SK-N-SH (cell line): ENCODE data around the gene ZBTB6. TPM values are rescaled to one million over a fixed set of nuclear protein-coding genes. Genes with fewer than 3 reads are reported as not detected.

Experiments
- CTCF ChIA-PET: fragments of 300-600, 350-600 bp; formaldehyde crosslinking; extraction: SDS; loops from one replicate; lab custom pipeline; 2021; lab: Yijun Ruan, JAX
- POLR2A ChIA-PET: fragments of 350-600 bp; sonication (Branson Sonifier 250); formaldehyde crosslinking; extraction: SDS; loops from one replicate; lab custom pipeline; 2020; ENCODE audit warnings: antibody characterized with exemption, inconsistent platforms; lab: Yijun Ruan, JAX
- DNase-seq: peaks from one replicate; pipeline ENCODE4 v3.0.0; 2012
- H2AFZ ChIP-seq: fragments of 200-600 bp; sonication (generic); 2 replicates; pipeline ENCODE4 v1.8.1; 2016; ENCODE audit warnings: antibody characterized with exemption, mild to moderate bottlenecking, low read depth
- H3F3A ChIP-seq: fragments of 200-600 bp; sonication (generic); replicated peaks from 2 replicates; pipeline ENCODE3; 2016; ENCODE audit warnings: antibody characterized with exemption, mild to moderate bottlenecking; ENCODE audit not compliant: insufficient read depth
- H3K27ac ChIP-seq, 2 experiments: fragments of 200-500 bp in 1 of 2; fragments of 200-600 bp in 1 of 2; sonication (Bioruptor generic) in 1 of 2; sonication (generic), shearing (Covaris generic) in 1 of 2; 2 replicates each; pipeline versions ENCODE4 v1.5.1 to v1.6.1; 2014 to 2016; ENCODE audit warnings: low read depth in 2 of 2, inconsistent platforms in 1 of 2, low read length in 1 of 2, mild to moderate bottlenecking in 1 of 2, mixed read lengths in 1 of 2
- H3K27me3 ChIP-seq: fragments of 200-600 bp; sonication (generic), shearing (Covaris generic); 2 replicates; pipeline ENCODE4 v1.6.1; 2016; ENCODE audit warnings: mixed run types; ENCODE audit not compliant: insufficient read depth
- H3K36me3 ChIP-seq, 2 experiments: fragments of 200-500 bp in 1 of 2; fragments of 200-600 bp in 1 of 2; sonication (Bioruptor generic) in 1 of 2; sonication (generic) in 1 of 2; replicated peaks in 1 of 2; 2 replicates each; pipeline versions ENCODE3 to v1.5.1; 2014 to 2016; ENCODE audit warnings: low read length in 1 of 2, mild to moderate bottlenecking in 1 of 2; ENCODE audit not compliant: insufficient read depth in 2 of 2, control insufficient read depth in 1 of 2
- H3K4me1 ChIP-seq, 2 experiments: fragments of 200-500 bp in 1 of 2; fragments of 200-600 bp in 1 of 2; sonication (Bioruptor generic) in 1 of 2; sonication (generic), shearing (Covaris generic) in 1 of 2; 2 replicates each; pipeline versions ENCODE4 v1.5.1 to v1.6.1; 2014 to 2016; ENCODE audit warnings: low read depth in 1 of 2, low read length in 1 of 2, mixed run types in 1 of 2; ENCODE audit not compliant: insufficient read depth in 2 of 2, control insufficient read depth in 1 of 2
- H3K4me2 ChIP-seq: fragments of 200-600 bp; sonication (generic), shearing (Covaris generic); 2 replicates; pipeline ENCODE4 v1.6.1; 2017; ENCODE audit warnings: mixed run types
- H3K4me3 ChIP-seq, 2 experiments: fragments of 200-500 bp in 1 of 2; fragments of 200-600 bp in 1 of 2; sonication (Bioruptor generic) in 1 of 2; sonication (generic), shearing (Covaris generic) in 1 of 2; 2 replicates each; pipeline versions ENCODE4 v1.5.1 to v1.8.1; 2014 to 2016; ENCODE audit warnings: low read depth in 2 of 2, inconsistent platforms in 1 of 2, low read length in 1 of 2, mild to moderate bottlenecking in 1 of 2, mixed read lengths in 1 of 2, moderate library complexity in 1 of 2
- H3K79me2 ChIP-seq: fragments of 200-600 bp; sonication (generic); 2 replicates; pipeline ENCODE4 v1.8.1; 2017; ENCODE audit warnings: mild to moderate bottlenecking; ENCODE audit not compliant: insufficient read depth
- H3K9ac ChIP-seq: fragments of 200-600 bp; sonication (generic); 2 replicates; pipeline ENCODE4 v1.6.1; 2017; ENCODE audit warnings: mixed run types
- H3K9me2 ChIP-seq: fragments of 200-600 bp; sonication (generic); 2 replicates; pipeline ENCODE4 v1.6.1; 2017; ENCODE audit warnings: mixed run types
- H3K9me3 ChIP-seq: fragments of 200-600 bp; sonication (generic); 2 replicates; pipeline ENCODE4 v1.6.1; 2017; ENCODE audit warnings: mixed run types, mild to moderate bottlenecking, moderate library complexity
- H4K20me1 ChIP-seq: fragments of 200-600 bp; sonication (generic); 2 replicates; pipeline ENCODE4 v1.6.1; 2017; ENCODE audit warnings: mild to moderate bottlenecking, mixed run types; ENCODE audit not compliant: insufficient read depth
- CTCF ChIP-seq: fragments of 200-600 bp; sonication (generic); IDR thresholded peaks from 2 replicates; pipeline ENCODE4 v1.6.1; 2017; ENCODE audit warnings: antibody characterized with exemption, mild to moderate bottlenecking, moderate library complexity
- EP300 ChIP-seq, 2 experiments: IDR thresholded peaks; 2 replicates each; pipeline versions ENCODE4 v1.4.0 to v1.6.1; 2012; ENCODE audit warnings: borderline replicate concordance in 1 of 2, low read depth in 1 of 2, low read length in 1 of 2
- FOSL2 ChIP-seq: IDR thresholded peaks from 2 replicates; pipeline ENCODE4 v1.4.0; 2012; ENCODE audit warnings: low read depth, mild to moderate bottlenecking, moderate library complexity, borderline replicate concordance
- GABPA ChIP-seq: IDR thresholded peaks from 2 replicates; pipeline ENCODE4 v1.4.0; 2012; ENCODE audit warnings: low read depth, mild to moderate bottlenecking
- GATA2 ChIP-seq: sonication (generic); formaldehyde crosslinking; IDR thresholded peaks from 2 replicates; pipeline ENCODE4 v1.5.0; 2020; ENCODE audit warnings: mild to moderate bottlenecking, missing genetic modification reagents
- IRF3 ChIP-seq: fragments of 150-350 bp; IDR thresholded peaks from 2 replicates; pipeline ENCODE4 v1.6.1; 2016; ENCODE audit warnings: mild to moderate bottlenecking, low read depth, low read length
- NRF1 ChIP-seq: IDR thresholded peaks from 2 replicates; pipeline ENCODE4 v1.6.1; 2012; ENCODE audit warnings: low read depth, mild to moderate bottlenecking, low read length
- PBX3 ChIP-seq: IDR thresholded peaks from 2 replicates; pipeline ENCODE4; 2012
- RCOR1 ChIP-seq: fragments of 150-350 bp; IDR thresholded peaks from 2 replicates; pipeline ENCODE4 v1.6.1; 2017; ENCODE audit warnings: antibody characterized with exemption, low read length
- REST ChIP-seq: IDR thresholded peaks from 2 replicates; pipeline ENCODE4 v1.6.1; 2012; ENCODE audit warnings: mild to moderate bottlenecking, low read depth, low read length, moderate library complexity
- RXRA ChIP-seq: IDR thresholded peaks from 2 replicates; pipeline ENCODE4 v1.4.0; 2012; ENCODE audit warnings: low read depth, mild to moderate bottlenecking, borderline replicate concordance
- SIN3A ChIP-seq: IDR thresholded peaks from 2 replicates; pipeline ENCODE4 v1.6.1; 2012; ENCODE audit warnings: low read depth, mild to moderate bottlenecking, low read length, moderate library complexity, borderline replicate concordance
- SMC3 ChIP-seq: IDR thresholded peaks from 2 replicates; pipeline ENCODE4 v1.6.1; 2012; ENCODE audit warnings: low read depth, low read length, improper control_type of control experiment
- TCF12 ChIP-seq: IDR thresholded peaks from 2 replicates; pipeline ENCODE4 v1.4.0; 2012
- USF1 ChIP-seq: IDR thresholded peaks from 2 replicates; pipeline ENCODE4 v1.4.0; 2012; ENCODE audit warnings: low read depth, borderline replicate concordance
- USF2 ChIP-seq: fragments of 150-350 bp; IDR thresholded peaks from 2 replicates; pipeline ENCODE4 v1.6.1; 2017; ENCODE audit warnings: antibody characterized with exemption, low read length, low read depth, borderline replicate concordance
- ZBTB33 ChIP-seq: IDR thresholded peaks from 2 replicates; pipeline ENCODE4 v1.4.0; 2012; ENCODE audit warnings: low read depth, borderline replicate concordance
- WGBS: methylation state at CpG from one replicate; pipeline ENCODE4 v1.1.6; 2017; ENCODE audit warnings: low lambda C conversion rate; 5-methylcytosine and 5-hydroxymethylcytosine counted together
- polyA plus RNA-seq, 3 experiments: library from polyadenylated mRNA; depleted of rRNA; stranded (reverse); fragments of >200 nt; gene quantifications; 2 replicates each; pipeline ENCODE4 v1.2.3, GENCODE V29; 2012

ZBTB6 gene
- polyA plus RNA-seq, 1 of the 3 experiments (the other 2 are of a cell fraction) = 2.2 TPM

- no peak for TF ChIP-seq EP300 (IDR thresholded peaks at IDR 0.05; ENCODE audit: borderline replicate concordance in 1 of 2, low read depth in 1 of 2, low read length in 1 of 2)
Measured at GRCh38 chr9:122954253-122954691, 41.1 kb upstream of the ZBTB6 start (continued).

GRCh38 chr9:122951056-122951455 lies 37.9 kb upstream of the ZBTB6 start:
- peaks cover 0 to 3% of the 10 kb centered on the region in 2 experiments for H3K36me3 ChIP-seq
- ChIA-PET CTCF (interaction anchor here (0.9 kb wide), 1 partner anchor 10 kb away, joined by 3 read pairs; the partner anchor contains the start of gene RABGAP1), POLR2A (no interaction called here)
- H3K9ac ChIP-seq = no peak overlapping the region
- H3K4me1 ChIP-seq = peaks cover 0 to 30% of the 10 kb centered on the region in 2 experiments; a peak in 2 of 4 replicates
- no peaks in the 10 kb centered on the region for H3K9me3 ChIP-seq
- H3K27me3 ChIP-seq = no peaks in the 10 kb centered on the region
- H3K4me3 ChIP-seq = no peak overlapping the region
- H3K79me2 ChIP-seq = peaks cover 96% of the 10 kb centered on the region
- H2AFZ ChIP-seq = no peak overlapping the region
- no peak overlapping the region for H3K27ac ChIP-seq
- peaks cover 72% of the 10 kb centered on the region for H4K20me1 ChIP-seq
- TF ChIP-seq USF1 (no peak), RCOR1 (no peak), NRF1 (no peak), EP300 (IDR thresholded peaks at IDR 0.05; ENCODE audit: borderline replicate concordance in 1 of 2, low read depth in 1 of 2, low read length in 1 of 2) (no peak), SMC3 (no peak), PBX3 (no peak), SIN3A (no peak), ZBTB33 (no peak), FOSL2 (no peak), TCF12 (no peak), USF2 (no peak), CTCF (no peak), RXRA (no peak), REST (no peak), GABPA (no peak), GATA2 (CRISPR knock-in tag) (no peak), IRF3 (no peak)
- no peaks in the 10 kb centered on the region for H3K9me2 ChIP-seq
- DNase-seq = no peak
- H3F3A ChIP-seq = peaks cover 14% of the 10 kb centered on the region
- H3K4me2 ChIP-seq = no peak overlapping the region
- WGBS = 97% methylated on average over 1 of the region's 1 CpG
